Astrocyte (in vitro differentiated cells and primary cell): Measurements from ENCODE around the gene ZNF592. TPM values are rescaled to one million over a fixed set of nuclear protein-coding genes. Genes with fewer than 3 reads are reported as not detected.

Experiments
- DNase-seq: peaks from one replicate; pipeline ENCODE4 v3.0.0-alpha.2; 2010; ENCODE audit warnings: low read depth
- FAIRE-seq: peaks from 2 replicates; lab custom pipeline; 2011; peaks lifted over from hg19 to GRCh38; lab: Jason Lieb, UNC
- H2AFZ ChIP-seq: 2 replicates; pipeline ENCODE4 v1.6.0; 2012; ENCODE audit warnings: low read depth, low read length, inconsistent platforms
- H3K27ac ChIP-seq: 2 replicates; pipeline ENCODE4 v1.5.1; 2011; ENCODE audit warnings: low read depth, low read length, inconsistent platforms
- H3K27me3 ChIP-seq: 2 replicates; pipeline ENCODE4 v1.6.0; 2011; ENCODE audit warnings: low read length, inconsistent platforms; ENCODE audit not compliant: insufficient read depth
- H3K36me3 ChIP-seq: 2 replicates; pipeline ENCODE4 v1.5.1; 2011; ENCODE audit warnings: low read length, inconsistent platforms; ENCODE audit not compliant: insufficient read depth
- H3K4me1 ChIP-seq: 2 replicates; pipeline ENCODE4 v1.5.1; 2011; ENCODE audit warnings: low read length, inconsistent platforms; ENCODE audit not compliant: insufficient read depth
- H3K4me2 ChIP-seq: 2 replicates; pipeline ENCODE4 v1.6.0; 2012; ENCODE audit warnings: low read length, inconsistent platforms
- H3K4me3 ChIP-seq: 2 replicates; pipeline ENCODE4 v1.5.1; 2011; ENCODE audit warnings: low read depth, mild to moderate bottlenecking, low read length, inconsistent platforms; ENCODE audit not compliant: insufficient read depth
- H3K79me2 ChIP-seq: 2 replicates; pipeline ENCODE4 v1.6.0; 2012; ENCODE audit warnings: mild to moderate bottlenecking, low read length, inconsistent platforms; ENCODE audit not compliant: insufficient read depth
- H3K9ac ChIP-seq: 2 replicates; pipeline ENCODE4 v1.6.0; 2012; ENCODE audit warnings: mild to moderate bottlenecking, low read length, inconsistent platforms
- H3K9me3 ChIP-seq: 2 replicates; pipeline ENCODE4 v1.5.1; 2012; ENCODE audit warnings: low read depth, mild to moderate bottlenecking, low read length, inconsistent platforms; ENCODE audit not compliant: insufficient read depth
- H4K20me1 ChIP-seq: 2 replicates; pipeline ENCODE4 v1.6.0; 2012; ENCODE audit warnings: low read length, inconsistent platforms; ENCODE audit not compliant: insufficient read depth
- H3K27ac Mint-ChIP-seq: one replicate; pipeline ENCODE4 v1.8.0; 2021; ENCODE audit warnings: mild to moderate bottlenecking, mixed read lengths; ENCODE audit not compliant: unreplicated experiment
- H3K27me3 Mint-ChIP-seq: one replicate; pipeline ENCODE4 v1.8.0; 2021; ENCODE audit warnings: low read depth, mixed read lengths; ENCODE audit not compliant: unreplicated experiment
- H3K36me3 Mint-ChIP-seq: one replicate; pipeline ENCODE4 v1.8.0; 2021; ENCODE audit warnings: low read depth, mixed read lengths; ENCODE audit not compliant: unreplicated experiment
- H3K4me1 Mint-ChIP-seq: one replicate; pipeline ENCODE4 v1.8.0; 2021; ENCODE audit warnings: low read depth, mixed read lengths; ENCODE audit not compliant: unreplicated experiment
- H3K4me3 Mint-ChIP-seq: one replicate; pipeline ENCODE4 v1.8.0; 2021; ENCODE audit warnings: mild to moderate bottlenecking, moderate library complexity, mixed read lengths; ENCODE audit not compliant: unreplicated experiment
- H3K9me3 Mint-ChIP-seq: one replicate; pipeline ENCODE4 v1.8.0; 2021; ENCODE audit warnings: mild to moderate bottlenecking, mixed read lengths; ENCODE audit not compliant: unreplicated experiment
- CTCF ChIP-seq: IDR thresholded peaks from 2 replicates; pipeline ENCODE4 v1.5.1; 2011; ENCODE audit warnings: low read depth, mild to moderate bottlenecking, inconsistent platforms, low read length, moderate library complexity; ENCODE audit not compliant: insufficient read depth
- EZH2 ChIP-seq: IDR thresholded peaks from 2 replicates; pipeline ENCODE4 v1.6.1; 2012; ENCODE audit warnings: mild to moderate bottlenecking, low read length, inconsistent platforms; ENCODE audit not compliant: insufficient read depth
- total RNA-seq: library from RNA; stranded (reverse); gene quantifications from 2 replicates; pipeline ENCODE4 v1.2.1, GENCODE V29; 2021

ZNF592 gene
- total RNA-seq, 1 donor from 2014 or later, result 25.1 TPM

- Mint-ChIP-seq H3K9me3 (no peaks in the 10 kb centered on the region), H3K4me3 (no peak overlapping the region), H3K27me3 (no peaks in the 10 kb centered on the region), H3K36me3 (peaks cover 25% of the 10 kb centered on the region), H3K27ac (no peak overlapping the region), H3K4me1 (peaks cover 9% of the 10 kb centered on the region)
- FAIRE-seq (no peak), DNase-seq (no peak)
- no peak overlapping the region for H3K4me3 ChIP-seq
- no peak overlapping the region for H2AFZ ChIP-seq
- H3K79me2 ChIP-seq, result peaks cover 22% of the 10 kb centered on the region
- no peaks in the 10 kb centered on the region for H3K27me3 ChIP-seq
- H3K9me3 ChIP-seq, result no peaks in the 10 kb centered on the region
- no peak overlapping the region for H3K4me2 ChIP-seq
- peaks cover 19% of the 10 kb centered on the region for H4K20me1 ChIP-seq
- TF ChIP-seq EZH2 (no peak), CTCF (no peak)
- H3K4me1 ChIP-seq, result peaks cover 12% of the 10 kb centered on the region
- no peak overlapping the region for H3K9ac ChIP-seq
- H3K36me3 ChIP-seq, result peaks cover 31% of the 10 kb centered on the region
- peak overlapping the region; percentile 86 for H3K27ac ChIP-seq
Measured at GRCh38 chr15:84798436-84798946, 50.1 kb downstream of the ZNF592 start.

GRCh38 chr15:84799511-84800187, 51.3 kb downstream of the ZNF592 start:
- Mint-ChIP-seq H3K4me3 (no peak overlapping the region), H3K36me3 (peaks cover 28% of the 10 kb centered on the region), H3K4me1 (peaks cover 9% of the 10 kb centered on the region), H3K9me3 (no peaks in the 10 kb centered on the region), H3K27me3 (no peaks in the 10 kb centered on the region), H3K27ac (no peak overlapping the region)
- Histone ChIP-seq H3K4me1 (peaks cover 12% of the 10 kb centered on the region), H3K27ac (no peak overlapping the region), H3K79me2 (peaks cover 16% of the 10 kb centered on the region), H4K20me1 (peaks cover 19% of the 10 kb centered on the region), H3K9ac (no peak overlapping the region), H3K4me2 (no peak overlapping the region), H3K27me3 (no peaks in the 10 kb centered on the region), H2AFZ (no peak overlapping the region), H3K4me3 (no peak overlapping the region), H3K9me3 (no peaks in the 10 kb centered on the region), H3K36me3 (peaks cover 29% of the 10 kb centered on the region)
- DNase-seq (no peak), FAIRE-seq (no peak)
- TF ChIP-seq CTCF (no peak), EZH2 (no peak)

GRCh38 chr15:84800365-84800806, 52.0 kb downstream of the ZNF592 start:
- H3K4me1 Mint-ChIP-seq, result peaks cover 9% of the 10 kb centered on the region
- no peak overlapping the region for H2AFZ ChIP-seq
- DNase-seq (no peak), FAIRE-seq (no peak)
- peaks cover 32% of the 10 kb centered on the region for H3K36me3 ChIP-seq
- TF ChIP-seq CTCF (no peak), EZH2 (no peak)
- H3K27me3 Mint-ChIP-seq, result no peaks in the 10 kb centered on the region
- H3K27me3 ChIP-seq, result no peaks in the 10 kb centered on the region
- no peak overlapping the region for H3K27ac Mint-ChIP-seq
- H4K20me1 ChIP-seq, result peaks cover 19% of the 10 kb centered on the region
- H3K4me3 Mint-ChIP-seq, result no peak overlapping the region
- H3K9me3 Mint-ChIP-seq, result no peaks in the 10 kb centered on the region
- H3K36me3 Mint-ChIP-seq, result peaks cover 33% of the 10 kb centered on the region
- H3K4me3 ChIP-seq, result no peak overlapping the region
- no peaks in the 10 kb centered on the region for H3K9me3 ChIP-seq
- peaks cover 12% of the 10 kb centered on the region for H3K79me2 ChIP-seq
- no peak overlapping the region for H3K4me2 ChIP-seq
- peaks cover 12% of the 10 kb centered on the region for H3K4me1 ChIP-seq
- H3K27ac ChIP-seq, result no peak overlapping the region
- no peak overlapping the region for H3K9ac ChIP-seq
